HG03060 (cell line): ENCODE measurements around the gene RILP.

Source experiments
- ATAC-seq: cut with Tn5 transposase; IDR thresholded peaks from one replicate; pipeline ENCODE4 v1.9.1; 2021; ENCODE audit warnings: low read depth, moderate number of reproducible peaks; ENCODE audit not compliant: unreplicated experiment

RILP gene

DNA sequence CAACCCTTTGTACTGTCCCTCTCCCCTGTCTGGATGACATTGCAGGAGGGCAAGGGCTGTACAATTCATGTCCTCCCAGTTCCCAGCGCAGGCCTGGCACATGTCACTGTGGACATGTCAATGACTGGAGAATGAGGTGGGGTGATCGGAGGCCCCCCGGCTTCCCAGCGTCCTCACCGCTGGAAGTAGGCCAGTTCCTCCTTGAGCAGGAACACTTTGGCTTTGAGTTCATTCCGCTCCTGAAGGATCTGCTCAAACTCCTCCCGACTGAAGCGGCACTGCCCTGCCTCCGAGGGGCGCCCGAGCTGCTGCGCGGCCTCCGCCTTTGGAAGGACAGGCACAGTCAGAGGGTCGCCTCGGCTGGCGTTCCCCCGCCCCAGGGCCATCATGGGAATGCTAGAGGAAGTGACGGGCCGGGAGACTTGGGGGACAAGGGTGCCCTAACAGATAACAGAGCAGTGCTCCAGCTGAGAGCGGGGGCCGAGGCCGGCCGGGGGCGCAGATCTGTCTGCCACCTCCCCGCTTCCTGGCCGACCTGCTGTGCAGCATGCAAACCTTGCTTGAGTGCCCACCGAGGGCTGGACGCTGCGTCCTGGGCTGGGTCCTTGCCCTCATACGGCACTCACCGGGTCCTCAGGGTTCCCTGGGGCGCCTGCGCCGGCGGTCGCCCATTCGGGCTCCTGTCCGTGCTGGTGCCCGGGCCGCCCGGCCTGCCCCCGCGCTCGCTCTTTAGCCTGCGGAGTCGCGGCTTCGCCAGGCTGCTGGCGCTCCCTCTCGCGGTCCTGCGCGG, 1.3 kb downstream of the RILP start:
- ATAC-seq, result no peak

DNA sequence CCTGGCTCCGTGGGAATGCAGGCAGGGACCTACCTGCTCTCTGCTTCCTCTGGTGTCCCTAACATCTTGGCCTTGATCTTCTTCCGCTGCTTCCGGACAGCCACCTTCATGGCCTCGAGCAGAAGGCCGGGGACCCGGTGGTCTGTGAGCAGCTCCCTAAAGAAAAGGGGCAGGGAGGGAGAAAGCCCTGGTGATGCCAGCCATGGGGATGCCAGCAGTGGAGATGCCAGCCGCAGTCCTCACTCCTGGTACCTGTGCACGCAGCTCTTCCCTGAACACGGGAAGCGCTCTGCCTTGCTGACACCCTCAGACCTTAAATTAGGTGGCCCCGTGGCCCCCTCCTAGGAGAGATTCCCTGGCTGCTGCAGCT, 1.9 kb downstream of the RILP start:
- ATAC-seq, result no peak

DNA sequence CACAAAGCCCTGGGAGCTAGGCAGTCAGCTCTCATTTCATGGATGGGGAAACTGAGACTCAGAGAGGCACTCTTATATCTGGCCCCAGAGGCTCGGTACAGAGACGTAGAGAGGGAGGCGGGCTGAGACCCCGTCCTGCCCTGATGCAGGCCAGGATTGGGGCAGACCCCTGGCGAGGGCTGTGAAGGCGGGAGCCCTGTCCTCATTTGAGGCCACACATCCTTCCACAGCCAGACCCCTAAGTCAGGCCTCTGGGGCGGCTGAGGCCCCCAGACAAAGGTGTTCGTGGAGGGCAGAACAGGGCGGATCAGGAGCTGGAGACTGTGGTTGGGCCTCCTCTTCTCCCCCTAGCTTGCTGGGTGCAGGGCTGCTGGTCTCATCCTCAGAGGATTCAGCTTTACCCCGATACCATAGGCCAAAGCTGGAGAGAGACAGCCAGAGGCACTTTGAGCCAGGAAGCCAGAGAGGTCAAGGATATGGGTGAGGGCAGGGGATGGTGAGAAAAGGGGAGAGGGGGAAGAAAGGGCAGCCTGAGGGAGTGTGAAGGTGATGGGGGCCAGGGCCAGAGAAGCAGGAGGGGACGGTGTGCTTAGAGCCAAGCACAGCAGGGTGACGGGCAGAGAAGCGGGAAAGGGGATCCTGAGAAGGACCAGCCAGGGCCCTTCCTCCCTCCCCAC, 3.3 kb downstream of the RILP start:
- no peak for ATAC-seq

DNA sequence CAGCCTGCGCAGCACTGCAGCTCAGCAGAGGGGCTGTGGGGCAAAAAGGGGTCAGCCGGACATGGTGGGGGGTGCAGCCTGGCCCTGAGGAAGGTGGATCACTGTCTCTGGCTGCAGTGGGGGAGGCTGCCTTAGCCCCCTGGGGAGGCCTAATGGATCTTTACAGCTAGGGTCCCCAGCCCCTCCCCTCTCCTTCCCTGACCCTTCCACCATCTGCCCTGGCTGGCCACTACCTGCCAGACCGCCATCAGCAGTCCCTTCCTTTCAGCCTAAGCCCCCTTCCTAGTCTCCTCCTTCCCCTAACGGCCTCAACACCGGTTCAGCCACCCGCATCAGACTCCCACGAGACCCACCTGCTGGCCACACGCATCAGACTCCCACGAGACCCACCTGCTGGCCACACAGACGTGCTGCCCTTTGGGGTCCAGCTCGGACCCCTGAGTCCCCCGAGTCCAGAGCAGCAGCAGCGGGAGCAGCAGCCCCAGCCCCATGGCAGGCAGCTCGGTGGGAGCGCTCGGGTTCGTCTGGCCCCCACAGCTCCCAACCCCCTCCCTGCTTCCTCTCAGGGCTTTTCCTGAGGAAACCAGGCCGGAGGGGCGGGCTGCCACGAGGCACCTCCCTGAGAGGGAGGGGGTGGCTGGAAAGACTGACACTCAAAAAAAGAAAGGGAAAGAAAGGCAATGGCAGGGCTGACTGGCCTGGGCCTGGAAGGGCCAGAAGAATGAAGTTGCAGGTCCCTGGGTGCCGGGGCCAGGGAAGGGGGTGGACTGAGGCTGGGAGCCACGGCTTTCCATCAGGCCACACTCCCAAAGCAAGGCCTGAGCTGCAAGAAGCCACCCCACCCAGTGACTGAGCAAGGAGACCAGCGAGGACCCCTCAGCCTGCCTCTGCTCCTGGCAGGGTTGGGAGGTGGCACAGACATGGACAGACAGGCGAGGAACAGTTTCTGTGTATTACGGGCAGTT, 4.2 kb downstream of the RILP start, which contains the start of gene SCARF1:
Gene SCARF1 (minus strand): TSS at position 526 of the 965 bp plus-strand sequence. CDS start 35 bp downstream, at position 491.
- ATAC-seq, result no peak

DNA sequence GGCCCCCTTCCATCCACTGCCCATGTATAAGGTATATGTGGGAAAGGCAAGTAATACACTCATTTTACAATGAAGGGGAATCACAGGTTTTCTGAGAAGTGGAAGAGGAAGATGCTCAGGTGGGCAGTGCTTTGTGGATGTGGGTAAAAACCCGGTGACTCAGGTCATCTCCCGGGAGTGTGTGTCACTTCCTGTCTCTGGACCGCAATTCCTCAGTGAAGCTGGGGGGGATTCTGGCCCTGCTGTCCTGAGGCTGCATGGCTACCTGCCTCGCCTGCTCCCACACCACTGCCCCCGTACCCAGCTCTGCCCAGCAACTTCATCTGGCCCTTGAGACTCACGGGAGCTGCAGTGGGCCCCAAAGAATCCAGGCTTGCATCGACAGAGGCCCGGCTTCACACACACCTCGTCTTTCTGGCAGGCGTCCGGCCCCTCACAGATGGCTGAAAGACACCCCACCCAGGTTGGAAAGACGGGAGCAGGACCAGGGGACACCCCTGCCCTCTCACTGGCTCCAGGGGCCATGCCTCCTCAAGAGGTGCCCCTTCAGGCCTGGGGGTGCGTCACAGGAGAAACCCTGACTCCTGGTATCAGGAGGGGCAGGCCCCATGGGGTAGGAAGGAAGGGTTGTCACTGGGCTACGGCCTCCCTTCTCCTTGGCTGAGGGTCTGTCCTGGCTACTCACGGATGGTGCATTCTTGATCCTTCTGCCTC, 5.0 kb downstream of the RILP start:
- no peak for ATAC-seq

DNA sequence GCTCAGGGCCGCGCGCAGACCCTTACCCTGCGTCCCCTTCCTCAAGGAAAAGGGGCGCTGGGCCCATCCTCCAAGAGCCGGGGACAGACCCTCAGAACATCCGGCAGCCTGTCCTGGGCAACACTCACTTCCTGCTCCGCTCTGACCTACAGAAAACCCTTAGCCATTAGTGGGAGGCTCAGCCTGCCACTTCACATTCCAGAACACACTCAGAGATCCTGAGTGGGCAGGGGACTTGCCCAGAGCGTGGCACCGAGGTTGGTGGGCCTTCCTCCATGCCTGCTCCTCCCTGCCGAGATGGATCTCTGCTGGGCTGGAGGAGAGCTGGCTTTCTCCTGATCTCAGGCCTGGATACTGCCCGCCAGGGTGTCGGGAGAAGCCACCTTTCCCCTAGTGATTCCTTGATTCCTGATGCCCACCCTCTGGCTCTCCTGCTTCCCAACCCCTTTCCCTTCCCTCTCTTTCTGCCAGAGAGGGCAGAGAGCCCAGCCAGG, 5.6 kb downstream of the RILP start:
- ATAC-seq, result no peak

GRCh38 chr17:1643293-1643998, 6.2 kb downstream of the RILP start:
- ATAC-seq, result no peak

- ATAC-seq, result no peak
Measured at GRCh38 chr17:1641065-1641403, 8.6 kb downstream of the RILP start.

- no peak for ATAC-seq
Measured at GRCh38 chr17:1640329-1641064, 9.2 kb downstream of the RILP start.

- ATAC-seq, result no peak
Measured at GRCh38 chr17:1639549-1640180, 10.0 kb downstream of the RILP start.

GRCh38 chr17:1638624-1639300, 10.9 kb downstream of the RILP start:
- no peak for ATAC-seq

DNA sequence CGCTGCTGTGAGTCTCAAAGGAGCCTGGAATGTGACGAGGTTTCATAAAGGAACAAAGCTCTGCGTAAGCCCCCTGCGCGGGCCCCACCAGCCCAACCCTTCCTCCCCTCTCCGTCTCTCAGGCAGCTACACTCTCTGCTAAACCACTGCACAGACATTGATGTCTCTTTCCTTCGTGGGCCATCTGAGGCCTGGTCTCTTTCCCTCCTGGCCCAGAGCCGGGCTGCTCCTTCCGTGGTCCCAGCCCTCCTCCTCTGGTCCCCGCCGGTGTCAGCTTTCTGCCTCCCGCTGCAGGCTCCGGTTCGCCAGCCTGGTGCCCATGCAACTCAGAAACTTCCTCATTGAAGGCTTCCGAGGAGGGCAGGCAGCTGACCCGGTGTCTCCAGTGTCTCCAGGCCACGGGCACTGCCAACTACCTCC, 11.5 kb downstream of the RILP start:
- no peak for ATAC-seq

- no peak for ATAC-seq
Measured at GRCh38 chr17:1636732-1637285, 12.9 kb downstream of the RILP start.

DNA sequence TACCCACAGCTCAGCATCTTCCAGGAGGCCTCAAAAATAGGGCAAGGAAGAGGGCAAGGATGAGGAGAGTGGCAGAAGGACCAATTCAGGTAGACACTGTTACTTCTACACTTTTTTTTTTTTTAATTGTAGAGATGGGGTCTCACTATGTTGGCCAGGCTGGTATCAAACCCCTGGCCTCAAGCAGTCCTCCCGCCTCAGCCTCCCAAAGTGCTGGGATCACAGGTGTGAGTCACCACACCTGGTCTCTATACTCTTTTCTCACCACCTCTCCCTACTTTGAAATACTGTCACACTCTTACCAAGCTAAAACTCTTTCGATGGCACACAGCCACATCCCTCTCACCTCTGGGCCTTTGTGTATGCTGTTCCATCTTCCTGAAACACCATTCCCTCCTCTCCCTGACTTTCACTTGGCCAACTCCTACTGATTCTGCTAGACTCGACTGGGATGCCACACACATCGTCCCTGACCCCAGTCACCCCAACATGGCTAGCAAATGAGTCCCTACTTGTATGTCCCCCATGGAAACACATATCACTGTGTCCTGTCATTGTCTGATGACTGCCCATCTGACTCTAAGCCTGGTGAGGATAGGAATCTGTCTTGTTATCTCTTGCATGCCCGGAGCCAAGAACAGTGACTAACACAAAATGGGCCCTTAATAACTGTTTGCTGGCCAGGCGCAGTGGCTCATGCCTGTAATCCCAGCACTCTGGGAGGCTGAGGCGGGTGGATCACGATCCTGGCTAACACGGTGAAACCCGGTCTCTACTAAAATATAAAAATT, 13.8 kb downstream of the RILP start:
- no peak for ATAC-seq

- ATAC-seq, result no peak
Measured at GRCh38 chr17:1634841-1635650, 14.6 kb downstream of the RILP start.

DNA sequence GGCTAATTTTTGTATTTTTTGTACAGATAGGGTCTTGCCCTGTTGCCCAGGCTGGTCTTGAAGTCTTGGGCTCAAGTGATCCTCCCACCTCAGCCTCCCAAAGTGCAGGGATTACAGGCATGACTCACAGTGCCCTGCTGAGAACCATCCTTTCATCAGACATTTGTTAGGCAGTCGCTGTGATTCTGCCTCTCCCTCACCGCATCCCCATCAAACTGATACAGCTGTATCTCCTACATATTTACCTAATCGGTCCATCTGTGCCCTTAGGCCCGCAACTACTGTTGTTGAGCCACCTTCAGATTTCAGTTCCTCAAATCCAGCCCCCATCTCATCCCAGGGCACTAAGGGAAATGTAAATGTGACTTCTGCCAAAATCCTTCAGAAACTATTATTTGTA, 19.0 kb downstream of the RILP start:
- ATAC-seq, result no peak
